OCI-LY1 (cell line): ENCODE results near the gene KRTAP5-10.
"Not testable (repeated sequence)": the region's sequence is repeated elsewhere in the genome, so short reads cannot be mapped to it uniquely, and the experiment has no call there.

Experiments
- CTCF ChIP-seq: fragments of 200-600 bp; sonication (generic), shearing (Covaris generic); IDR thresholded peaks from 2 replicates; pipeline ENCODE4 v1.5.1; 2017; ENCODE audit warnings: mild to moderate bottlenecking, antibody characterized with exemption, low read length, moderate library complexity, mixed read lengths
- EZH2 ChIP-seq: fragments of 200-600 bp; sonication (generic), shearing (Covaris generic); IDR thresholded peaks from 2 replicates; pipeline ENCODE4 v1.8.0; 2017; ENCODE audit warnings: borderline replicate concordance, mixed run types, mild to moderate bottlenecking, antibody characterized with exemption, low read length, moderate library complexity, mixed read lengths

- not testable (repeated sequence) for TF ChIP-seq CTCF, EZH2
Measured at GRCh38 chr11:71589546-71589920, 24.2 kb downstream of the KRTAP5-10 start.
